HL-60 (cell line): ENCODE results near the gene CXXC4.

ENCODE experiments used
- DNase-seq, 2 experiments: peaks; one replicate each; pipeline ENCODE4 v3.0.0-alpha.2; 2010 to 2020; ENCODE audit warnings: low read depth in 1 of 2, low spot score in 1 of 2
- H3K27ac ChIP-seq: fragments of 250-450 bp; sonication (Bioruptor Pico); replicated peaks from 2 replicates; pipeline ENCODE4 v1.5.1; 2020; ENCODE audit warnings: mild to moderate bottlenecking, moderate library complexity
- H3K27me3 ChIP-seq: fragments of 250-450 bp; sonication (Bioruptor Pico); 2 replicates; pipeline ENCODE4 v1.5.1; 2021; ENCODE audit warnings: mild to moderate bottlenecking, moderate library complexity; ENCODE audit not compliant: insufficient read depth, poor library complexity, severe bottlenecking
- H3K4me3 ChIP-seq: replicated peaks from 2 replicates; pipeline ENCODE4 v1.5.1; 2011; ENCODE audit warnings: mild to moderate bottlenecking, control low read depth, low read length; ENCODE audit not compliant: insufficient read depth
- CTCF ChIP-seq: IDR thresholded peaks from one replicate; pipeline ENCODE4 v1.5.1; 2011; ENCODE audit warnings: low read length, control low read depth, inconsistent platforms; ENCODE audit not compliant: insufficient read depth
- GABPA ChIP-seq: IDR thresholded peaks from 2 replicates; pipeline ENCODE4 v1.6.1; 2012; ENCODE audit warnings: low read depth
- POLR2AphosphoS5 ChIP-seq: IDR thresholded peaks from 2 replicates; pipeline ENCODE4 v1.6.1; 2012; ENCODE audit warnings: low read depth
- REST ChIP-seq: IDR thresholded peaks from 2 replicates; pipeline ENCODE4 v1.6.1; 2012; ENCODE audit warnings: low read depth; ENCODE audit not compliant: insufficient replicate concordance
- SPI1 ChIP-seq: IDR thresholded peaks from 2 replicates; pipeline ENCODE4 v1.6.1; 2012; ENCODE audit warnings: low read depth, mild to moderate bottlenecking, borderline replicate concordance

CXXC4 gene

GRCh38 chr4:104470770-104471169, 23.9 kb downstream of the CXXC4 start:
- H3K27me3 ChIP-seq: no peaks in the 10 kb centered on the region
- TF ChIP-seq GABPA (no peak), SPI1 (no peak), REST (no peak), POLR2AphosphoS5 (no peak), CTCF (no peak)
- no peak overlapping the region for H3K4me3 ChIP-seq
- DNase-seq: no peak
- H3K27ac ChIP-seq: no peak overlapping the region

GRCh38 chr4:104469794-104470193, 24.9 kb downstream of the CXXC4 start:
- Histone ChIP-seq H3K27ac (no peak overlapping the region), H3K4me3 (no peak overlapping the region), H3K27me3 (no peaks in the 10 kb centered on the region)
- DNase-seq: no peak
- no peak for TF ChIP-seq CTCF
- no peak for TF ChIP-seq SPI1
- no peak for TF ChIP-seq POLR2AphosphoS5
- TF ChIP-seq GABPA: no peak
- no peak for TF ChIP-seq REST

GRCh38 chr4:104465619-104466018, 29.1 kb downstream of the CXXC4 start:
- no peaks in the 10 kb centered on the region for H3K27me3 ChIP-seq
- no peak for TF ChIP-seq SPI1
- no peak for TF ChIP-seq POLR2AphosphoS5
- TF ChIP-seq GABPA: no peak
- no peak for TF ChIP-seq REST
- no peak for TF ChIP-seq CTCF
- no peak for DNase-seq

More at GRCh38 chr4:104465619-104466018, 29.1 kb downstream of the CXXC4 start:
- Histone ChIP-seq H3K27ac (no peak overlapping the region), H3K4me3 (no peak overlapping the region)
